ENCODE data around the gene SH2D2A. TPM values are rescaled to one million over a fixed set of nuclear protein-coding genes. Genes with fewer than 3 reads are reported as not detected.

SH2D2A gene
- total RNA-seq, 4 donors from 2014 or later, result 6.0 TPM; not detected in 3

DNA sequence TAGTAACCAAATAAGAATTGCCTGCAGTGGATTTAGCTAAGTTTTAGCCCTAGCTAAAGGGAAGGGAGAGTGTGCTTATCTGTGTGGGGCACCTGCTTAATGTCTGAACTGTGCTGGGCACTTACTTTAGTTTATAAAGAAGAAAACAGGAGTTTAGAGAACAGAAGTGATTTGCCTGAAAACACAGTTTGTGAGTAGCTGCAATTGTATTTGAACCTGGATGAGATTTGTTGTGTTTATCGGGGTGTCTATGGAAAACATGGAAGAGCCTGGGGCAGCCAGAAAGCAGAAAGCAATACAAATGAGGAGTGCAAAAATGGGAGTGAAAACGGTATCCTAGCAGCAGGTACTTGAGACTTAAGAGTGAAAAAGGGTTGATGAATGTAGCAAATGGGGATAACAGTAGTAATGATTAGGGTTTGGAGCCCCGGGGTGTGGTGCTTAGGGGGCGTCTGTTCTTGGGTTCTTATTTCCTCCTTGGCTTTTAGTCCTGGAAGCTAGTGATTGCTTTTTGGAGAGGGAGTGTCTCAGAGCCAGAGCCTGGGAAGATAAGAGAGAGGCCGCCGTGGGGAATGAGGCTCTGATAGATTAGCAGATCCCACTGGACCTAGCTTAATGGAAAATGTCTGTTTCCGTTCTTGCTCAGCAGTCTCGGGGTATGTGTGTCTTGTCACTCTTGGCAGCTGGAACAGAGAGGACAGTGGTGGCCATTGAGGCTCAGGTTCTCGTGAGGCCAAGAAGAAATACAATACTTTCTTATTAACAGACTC lies 43.7 kb downstream of the SH2D2A start:
- H3K4me1 ChIP-seq, result peaks cover 0 to 13% of the 10 kb centered on the region in 2 donors
- no peak overlapping the region for H3K27ac ChIP-seq
- no peak for DNase-seq

DNA sequence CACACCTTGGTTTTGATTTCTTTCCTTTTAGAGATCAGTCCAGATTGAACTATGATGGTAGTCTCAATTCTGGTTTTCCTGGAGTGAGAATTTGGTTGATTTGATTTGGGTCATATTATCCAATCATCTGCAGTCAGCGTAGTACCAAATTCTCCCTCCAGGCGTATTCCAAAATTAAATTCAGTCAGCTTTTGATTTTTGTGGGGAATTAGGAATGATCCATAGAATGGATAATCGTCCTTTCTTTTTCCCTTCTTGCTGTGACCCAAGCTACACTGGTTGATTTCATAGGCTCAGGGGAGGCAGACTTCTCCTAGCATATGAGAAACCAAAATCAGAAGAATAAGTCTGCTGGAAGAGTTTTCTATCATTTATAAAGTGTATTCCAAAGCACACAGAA lies 44.4 kb downstream of the SH2D2A start:
- Histone ChIP-seq H3K27ac (no peak overlapping the region), H3K27me3 (no peaks in the 10 kb centered on the region), H3K4me3 (no peak overlapping the region), H3K4me1 (peaks cover 0 to 13% of the 10 kb centered on the region in 2 donors), H3K36me3 (no peaks in the 10 kb centered on the region), H3K9me3 (no peaks in the 10 kb centered on the region)
- TF ChIP-seq, protein P1, sequence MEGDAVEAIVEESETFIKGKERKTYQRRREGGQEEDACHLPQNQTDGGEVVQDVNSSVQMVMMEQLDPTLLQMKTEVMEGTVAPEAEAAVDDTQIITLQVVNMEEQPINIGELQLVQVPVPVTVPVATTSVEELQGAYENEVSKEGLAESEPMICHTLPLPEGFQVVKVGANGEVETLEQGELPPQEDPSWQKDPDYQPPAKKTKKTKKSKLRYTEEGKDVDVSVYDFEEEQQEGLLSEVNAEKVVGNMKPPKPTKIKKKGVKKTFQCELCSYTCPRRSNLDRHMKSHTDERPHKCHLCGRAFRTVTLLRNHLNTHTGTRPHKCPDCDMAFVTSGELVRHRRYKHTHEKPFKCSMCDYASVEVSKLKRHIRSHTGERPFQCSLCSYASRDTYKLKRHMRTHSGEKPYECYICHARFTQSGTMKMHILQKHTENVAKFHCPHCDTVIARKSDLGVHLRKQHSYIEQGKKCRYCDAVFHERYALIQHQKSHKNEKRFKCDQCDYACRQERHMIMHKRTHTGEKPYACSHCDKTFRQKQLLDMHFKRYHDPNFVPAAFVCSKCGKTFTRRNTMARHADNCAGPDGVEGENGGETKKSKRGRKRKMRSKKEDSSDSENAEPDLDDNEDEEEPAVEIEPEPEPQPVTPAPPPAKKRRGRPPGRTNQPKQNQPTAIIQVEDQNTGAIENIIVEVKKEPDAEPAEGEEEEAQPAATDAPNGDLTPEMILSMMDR (IDR thresholded peaks at IDR 0.05), result no peak
- no peak for TF ChIP-seq POLR2A (IDR thresholded peaks at IDR 0.05)
- DNase-seq, result no peak
- intact Hi-C loops (cut with DNase I; ENCODE audit: low total_unique reads), result no loop called here

More for the DNA sequence above, 43.7 kb downstream of the SH2D2A start:
- H3K4me3 ChIP-seq, result no peak overlapping the region
- no peaks in the 10 kb centered on the region for H3K36me3 ChIP-seq
- TF ChIP-seq POLR2A (IDR thresholded peaks at IDR 0.05), result no peak
- TF ChIP-seq, protein P1 (IDR thresholded peaks at IDR 0.05), result no peak
- no peaks in the 10 kb centered on the region for H3K27me3 ChIP-seq
- no peaks in the 10 kb centered on the region for H3K9me3 ChIP-seq
- intact Hi-C loops (cut with DNase I; ENCODE audit: low total_unique reads), result no loop called here

DNA sequence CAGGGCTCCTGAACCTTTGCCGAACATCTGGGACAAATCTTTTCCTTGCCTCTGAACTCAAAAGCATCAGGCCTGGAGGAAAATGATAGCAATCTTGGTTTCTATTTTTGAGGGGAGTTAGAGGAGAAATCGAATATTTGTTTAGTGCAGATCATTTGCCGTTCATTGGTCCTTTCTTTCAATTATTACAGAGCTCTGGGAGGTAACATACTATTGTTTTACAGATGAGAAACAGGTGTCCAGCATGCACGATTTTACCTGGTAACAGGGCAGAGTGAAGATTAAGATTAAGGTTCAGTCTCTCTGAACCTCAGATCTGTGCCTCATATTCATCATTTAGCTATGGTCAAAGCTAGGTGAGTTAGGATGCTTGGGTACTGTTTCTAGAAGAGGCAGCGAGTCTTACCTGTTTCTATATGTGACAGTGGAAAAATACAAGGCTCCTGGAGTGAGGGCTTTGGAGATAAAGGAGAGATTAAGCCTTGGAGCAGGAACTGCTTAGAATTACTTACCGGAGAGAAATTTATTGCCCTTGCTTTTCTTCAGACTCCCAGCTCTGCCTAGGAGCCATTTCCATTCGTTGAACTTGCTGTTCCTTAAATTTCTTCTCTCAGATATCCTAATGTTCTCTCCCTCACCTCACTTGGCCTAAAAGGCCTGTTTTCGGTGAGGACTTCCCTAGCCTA lies 47.9 kb downstream of the SH2D2A start:
- H3K4me1 ChIP-seq, result peaks cover 6 to 13% of the 10 kb centered on the region in 2 donors
- H3K27ac ChIP-seq, result peak overlapping the region in 1 of 2 donors; percentile 6
- peak overlapping the region; percentile 89 to 90 for H3K4me3 ChIP-seq
- TF ChIP-seq, protein P1 (IDR thresholded peaks at IDR 0.05), result no peak
- TF ChIP-seq POLR2A (IDR thresholded peaks at IDR 0.05), result no peak
- no peaks in the 10 kb centered on the region for H3K9me3 ChIP-seq
- intact Hi-C loops (cut with DNase I; ENCODE audit: low total_unique reads), result no loop called here
- H3K27me3 ChIP-seq, result no peaks in the 10 kb centered on the region
- DNase-seq, result no peak
- no peaks in the 10 kb centered on the region for H3K36me3 ChIP-seq

DNA sequence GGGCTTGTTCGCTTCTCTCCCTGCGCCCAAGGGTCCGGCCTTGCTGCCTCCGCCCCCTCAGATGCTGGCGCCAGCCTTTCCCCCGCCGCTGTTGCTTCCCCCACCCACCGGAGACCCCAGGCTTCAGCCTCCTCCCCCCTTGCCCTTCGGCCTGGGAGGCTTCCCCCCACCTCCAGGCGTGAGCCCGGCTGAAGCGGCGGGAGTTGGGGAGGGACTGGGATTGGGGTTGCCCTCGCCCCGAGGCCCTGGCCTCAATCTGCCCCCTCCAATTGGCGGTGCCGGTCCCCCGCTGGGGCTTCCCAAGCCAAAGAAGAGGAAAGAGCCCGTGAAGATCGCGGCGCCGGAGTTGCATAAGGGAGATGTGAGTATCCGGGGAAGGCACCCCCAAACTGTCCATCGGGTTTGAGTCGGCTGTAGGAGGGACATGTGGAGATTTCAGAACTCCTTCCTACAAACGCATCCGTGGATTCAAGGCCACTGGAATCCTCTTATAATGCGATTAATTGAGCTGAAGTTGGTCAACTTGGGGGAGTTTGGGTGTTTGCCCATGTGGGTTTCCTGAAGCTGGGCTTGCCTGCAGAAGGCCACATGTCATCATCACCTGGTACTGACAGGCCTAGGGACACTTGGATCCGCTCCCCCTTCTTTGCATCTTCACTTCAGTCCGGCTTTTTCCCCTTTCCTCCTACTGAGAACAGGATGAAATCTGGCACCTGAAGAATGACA lies 48.6 kb downstream of the SH2D2A start:
- no peak for TF ChIP-seq POLR2A (IDR thresholded peaks at IDR 0.05)
- TF ChIP-seq, protein P1 (IDR thresholded peaks at IDR 0.05), result no peak
- H3K9me3 ChIP-seq, result no peaks in the 10 kb centered on the region
- H3K27ac ChIP-seq, result peak overlapping the region; percentile 84 to 96
- peaks cover 6 to 13% of the 10 kb centered on the region in 2 donors for H3K4me1 ChIP-seq
- intact Hi-C loops (cut with DNase I; ENCODE audit: low total_unique reads), result no loop called here
- peak in 1 of 2 donors; percentile 34 for DNase-seq
- H3K27me3 ChIP-seq, result no peaks in the 10 kb centered on the region
- H3K4me3 ChIP-seq, result peak overlapping the region; percentile 89 to 90
- H3K36me3 ChIP-seq, result no peaks in the 10 kb centered on the region

Measured in uterus (tissue), 4 donors.